HK-2 (cell line): Measurements from ENCODE around the gene PDF.

Experiments
- DNase-seq: peaks from one replicate; pipeline ENCODE4 v3.0.0-alpha.2; 2018; ENCODE audit not compliant: unreplicated experiment

The PDF gene

DNA sequence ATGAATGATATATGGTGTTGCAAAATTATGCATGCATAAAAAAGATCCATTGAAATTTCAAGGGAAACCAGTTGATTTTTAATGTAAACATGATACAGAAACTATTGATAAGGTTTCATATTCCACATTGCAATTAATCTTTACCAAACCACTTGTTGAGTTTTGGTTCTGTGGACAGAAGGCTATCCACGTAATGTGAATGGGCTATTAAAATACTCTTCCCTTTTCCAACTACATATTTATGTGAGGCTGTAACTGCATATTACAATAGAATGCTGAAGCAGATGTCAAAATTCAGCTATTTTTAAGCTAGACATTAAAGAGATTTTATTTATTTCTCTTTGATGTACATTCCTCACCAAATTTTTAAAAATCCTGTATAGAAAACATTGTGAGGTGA, 53.0 kb downstream of the PDF start:
- no peak for DNase-seq
